Measurements from ENCODE around the gene NUDCD2. TPM values are rescaled to one million over a fixed set of nuclear protein-coding genes. Genes with fewer than 3 reads are reported as not detected.
"Not testable (repeated sequence)": the region's sequence is repeated elsewhere in the genome, so short reads cannot be mapped to it uniquely, and the experiment has no call there.

NUDCD2 gene
- total RNA-seq, 1 donor = 6.2 TPM

DNA sequence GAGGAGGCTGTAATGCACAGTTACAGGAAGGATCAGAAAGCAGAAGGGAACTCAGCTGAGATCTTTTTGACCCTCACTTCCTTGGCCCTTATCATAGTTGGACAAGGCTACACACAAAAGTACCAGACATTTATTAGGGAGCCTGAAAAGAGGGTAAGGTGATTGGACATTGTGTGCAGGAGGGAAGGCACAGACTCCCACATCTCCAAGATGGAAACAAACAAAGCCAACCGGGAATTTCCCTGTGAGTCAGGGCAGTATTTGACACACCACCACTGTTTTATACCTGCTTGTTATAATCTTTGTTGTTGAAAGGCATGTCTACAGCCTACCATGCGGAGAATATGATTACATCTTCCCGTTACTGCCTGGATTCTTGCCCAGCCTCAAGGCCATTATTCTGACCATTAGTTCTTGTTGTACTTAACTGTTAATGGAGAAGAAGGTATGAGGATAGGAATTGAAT, 25.5 kb downstream of the NUDCD2 start:
- DNase-seq (ENCODE audit: low read depth in 2 of 3, low spot score in 2 of 3) = no peak

DNA sequence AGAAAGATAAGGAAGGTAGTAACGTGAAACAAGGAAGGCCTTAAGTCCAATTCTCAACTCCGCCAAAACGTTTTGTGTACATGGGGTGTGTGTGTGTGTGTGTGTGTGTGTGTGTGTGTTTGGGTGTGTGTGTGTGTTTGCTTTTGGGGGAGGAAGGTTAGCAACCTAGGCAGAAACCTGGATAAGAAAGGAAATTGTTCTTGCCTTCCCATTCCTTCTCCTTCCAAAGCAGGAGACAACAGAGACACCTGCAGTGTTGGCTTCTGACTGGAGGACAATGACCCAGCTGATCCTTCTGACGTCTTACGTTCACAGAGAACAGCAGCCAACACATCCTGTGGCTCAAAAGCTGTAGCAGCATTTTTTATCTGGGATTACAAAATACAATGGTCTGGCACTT, 26.6 kb downstream of the NUDCD2 start:
- no peak for DNase-seq (ENCODE audit: low read depth in 2 of 3, low spot score in 2 of 3)

DNA sequence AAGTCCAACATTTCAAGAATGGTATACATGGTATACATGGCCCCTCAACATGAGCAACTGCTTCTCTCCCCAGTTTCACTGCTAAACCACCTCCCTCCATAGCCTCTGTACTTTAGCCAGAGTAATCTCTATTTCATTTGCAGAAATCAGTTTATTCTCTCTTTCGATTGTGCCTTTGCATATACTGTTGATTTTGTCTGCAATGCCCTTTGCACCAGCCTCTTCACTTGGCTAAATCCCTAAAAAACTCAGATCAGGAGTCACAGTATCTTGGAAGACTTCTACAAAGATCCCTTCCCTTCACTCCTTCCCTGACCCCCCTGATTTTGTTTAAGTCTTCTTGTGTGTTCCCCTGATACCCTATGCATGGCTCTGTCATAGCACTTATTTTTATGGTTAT, 27.4 kb downstream of the NUDCD2 start:
- no peak for DNase-seq (ENCODE audit: low read depth in 2 of 3, low spot score in 2 of 3)

DNA sequence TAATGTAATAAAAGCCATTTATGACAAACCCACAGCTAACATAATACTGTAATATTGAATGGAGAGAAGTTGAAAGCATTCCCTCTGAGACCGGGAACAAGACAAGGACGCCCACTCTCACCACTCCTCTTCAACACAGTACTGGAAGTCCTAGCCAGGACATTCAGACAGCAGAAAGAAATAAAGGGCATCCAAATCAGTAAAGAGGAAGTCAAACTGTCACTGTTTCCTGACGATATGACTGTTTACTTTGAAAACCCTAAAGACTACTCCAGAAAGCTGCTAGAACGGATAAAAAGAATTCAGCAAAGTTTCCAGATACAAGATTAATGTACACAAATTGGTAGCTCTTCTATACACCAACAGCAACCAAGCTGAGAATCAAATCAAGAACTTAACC, 33.8 kb downstream of the NUDCD2 start:
- DNase-seq (ENCODE audit: low read depth in 2 of 3, low spot score in 2 of 3) = peak in 2 of 3 donors; percentile 65 to 81

DNA sequence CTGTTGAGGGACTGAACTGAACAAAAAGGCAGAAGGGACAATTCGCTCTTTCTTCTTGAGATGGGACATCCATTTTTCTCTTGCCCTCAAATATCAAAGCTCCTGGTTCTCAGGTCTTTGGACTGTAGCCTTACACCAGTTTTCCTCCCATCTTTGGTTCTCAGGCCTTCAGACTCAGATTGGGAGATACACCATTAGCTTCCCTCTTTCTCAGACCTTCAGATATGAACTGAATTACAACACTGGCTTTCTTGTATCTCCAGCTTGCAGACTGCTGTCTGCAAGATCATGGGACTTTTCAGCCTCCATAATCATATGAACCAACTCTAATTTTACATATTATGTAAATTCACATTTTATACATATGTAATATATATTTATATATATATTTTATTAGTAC, 35.1 kb downstream of the NUDCD2 start:
- DNase-seq (ENCODE audit: low read depth in 2 of 3, low spot score in 2 of 3) = peak in 1 of 3 donors; percentile 7

DNA sequence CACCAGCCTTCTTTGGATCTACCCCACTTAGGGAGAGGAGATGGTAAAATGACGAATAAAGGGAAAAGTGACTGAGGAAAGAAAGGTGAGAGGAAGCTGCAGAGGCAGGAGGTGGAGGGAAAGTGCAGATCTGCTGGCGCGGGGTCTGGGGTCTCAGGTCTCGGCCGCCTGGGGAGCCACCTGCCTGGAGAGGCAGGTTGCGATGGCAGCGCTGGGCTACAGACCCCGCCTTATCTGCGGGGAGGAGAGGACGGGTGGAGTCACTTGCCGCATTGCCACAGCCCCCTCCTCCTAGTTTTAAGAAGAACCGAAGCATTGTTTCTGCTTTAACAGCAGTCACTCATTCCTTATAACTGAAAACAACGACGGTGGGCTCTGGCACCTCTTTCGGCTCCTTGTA, 44.2 kb downstream of the NUDCD2 start:
- not testable (repeated sequence) for DNase-seq (ENCODE audit: low read depth in 2 of 3, low spot score in 2 of 3)

DNA sequence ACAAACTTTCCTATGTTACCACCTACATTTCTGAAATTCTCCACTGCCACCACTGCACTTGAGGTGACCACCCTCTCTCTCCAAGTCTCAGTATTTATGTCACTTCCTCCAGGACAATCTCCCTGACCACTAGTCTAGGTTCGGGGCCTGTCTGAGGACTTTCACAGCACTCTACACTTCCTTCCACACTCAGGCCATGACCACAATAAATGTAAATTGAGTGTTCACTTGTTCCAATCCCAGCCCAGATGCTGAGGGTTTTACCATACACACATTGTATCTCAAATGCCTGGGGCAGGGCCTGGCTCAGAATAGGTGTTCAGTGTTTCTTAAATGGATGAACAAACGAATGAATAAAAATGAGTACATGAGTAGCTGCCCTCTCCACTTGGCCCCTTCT, 49.4 kb downstream of the NUDCD2 start:
- DNase-seq (ENCODE audit: low read depth in 2 of 3, low spot score in 2 of 3) = no peak

DNA sequence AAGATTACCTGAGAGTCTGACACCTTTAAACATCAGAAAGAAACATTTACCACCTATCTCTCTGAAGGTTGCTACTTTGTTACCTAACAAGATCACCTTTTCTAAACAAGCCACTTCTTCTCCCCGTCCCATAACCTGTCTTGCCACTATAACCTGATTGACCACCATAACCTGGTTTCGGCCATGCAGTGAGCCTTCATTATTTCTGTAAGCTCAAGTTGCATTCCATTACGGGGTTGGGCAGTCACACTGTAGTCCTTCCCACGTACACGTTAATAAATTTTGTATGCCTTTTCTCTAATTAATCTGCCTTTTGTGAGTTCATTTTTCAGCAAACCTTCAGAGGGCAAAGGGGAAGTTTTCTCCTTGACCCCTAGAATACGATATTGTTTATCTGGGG, 50.5 kb downstream of the NUDCD2 start:
- DNase-seq (ENCODE audit: low read depth in 2 of 3, low spot score in 2 of 3) = no peak

DNA sequence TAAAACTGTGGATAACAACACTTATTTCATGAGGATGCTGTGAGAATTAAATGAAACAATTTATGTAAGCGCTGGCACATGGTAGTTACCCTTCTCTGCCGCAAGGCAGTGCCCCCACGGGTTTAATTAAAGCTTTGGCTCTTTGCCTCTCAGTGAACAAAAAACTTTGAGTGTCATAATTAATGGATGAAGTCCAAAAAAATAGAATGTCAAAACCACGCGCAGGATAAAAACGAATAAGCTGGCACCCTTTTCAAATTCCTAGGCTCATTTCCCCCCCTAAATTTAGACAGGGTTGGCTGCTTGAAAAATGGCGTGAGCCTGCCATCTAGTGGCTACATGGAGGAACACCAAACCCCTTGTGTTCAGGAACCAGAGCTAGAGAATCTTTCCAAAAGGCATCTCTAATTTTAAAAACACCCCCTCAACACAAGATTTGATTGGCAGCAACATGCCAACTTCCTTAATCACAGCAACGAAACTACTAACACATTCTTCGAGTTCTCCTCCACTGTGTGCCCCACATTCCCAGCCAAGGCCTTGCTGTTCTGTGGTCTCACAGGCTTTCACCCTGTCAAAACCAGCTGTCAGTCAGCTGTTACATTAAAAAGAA, 51.5 kb downstream of the NUDCD2 start:
- peak; percentile 19 to 84 (median 65) for DNase-seq (ENCODE audit: low read depth in 2 of 3, low spot score in 2 of 3)

DNA sequence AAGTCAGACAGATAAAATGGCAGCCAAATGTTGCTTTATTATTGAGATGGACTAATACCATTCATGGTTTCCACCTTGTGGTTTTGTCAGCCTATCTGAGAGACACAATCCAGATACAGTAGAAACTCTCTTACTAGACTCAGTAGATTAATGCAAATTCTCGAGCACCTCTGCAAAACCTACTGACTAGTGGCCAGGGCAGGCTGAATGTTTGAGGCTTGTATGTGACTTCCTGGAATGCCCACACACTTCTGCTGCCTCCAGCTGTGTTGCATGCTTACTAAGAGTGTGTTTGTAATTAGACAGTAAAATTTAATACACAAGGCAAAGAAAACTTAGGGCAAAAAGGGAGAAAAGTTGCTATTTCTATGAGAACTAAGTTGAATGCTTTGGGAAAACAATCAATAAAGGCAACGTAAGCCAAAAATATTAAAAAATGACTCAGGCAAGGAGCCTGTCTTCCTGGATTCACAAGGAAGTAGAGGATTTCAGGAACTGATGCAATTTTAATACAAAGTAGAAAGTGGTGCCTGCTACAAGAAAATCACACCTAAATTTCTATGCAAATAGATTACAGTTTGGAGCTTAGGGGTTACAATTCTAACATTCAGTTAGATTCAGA, 52.8 kb downstream of the NUDCD2 start:
- DNase-seq (ENCODE audit: low read depth in 2 of 3, low spot score in 2 of 3) = peak in 1 of 3 donors; percentile 38

DNA sequence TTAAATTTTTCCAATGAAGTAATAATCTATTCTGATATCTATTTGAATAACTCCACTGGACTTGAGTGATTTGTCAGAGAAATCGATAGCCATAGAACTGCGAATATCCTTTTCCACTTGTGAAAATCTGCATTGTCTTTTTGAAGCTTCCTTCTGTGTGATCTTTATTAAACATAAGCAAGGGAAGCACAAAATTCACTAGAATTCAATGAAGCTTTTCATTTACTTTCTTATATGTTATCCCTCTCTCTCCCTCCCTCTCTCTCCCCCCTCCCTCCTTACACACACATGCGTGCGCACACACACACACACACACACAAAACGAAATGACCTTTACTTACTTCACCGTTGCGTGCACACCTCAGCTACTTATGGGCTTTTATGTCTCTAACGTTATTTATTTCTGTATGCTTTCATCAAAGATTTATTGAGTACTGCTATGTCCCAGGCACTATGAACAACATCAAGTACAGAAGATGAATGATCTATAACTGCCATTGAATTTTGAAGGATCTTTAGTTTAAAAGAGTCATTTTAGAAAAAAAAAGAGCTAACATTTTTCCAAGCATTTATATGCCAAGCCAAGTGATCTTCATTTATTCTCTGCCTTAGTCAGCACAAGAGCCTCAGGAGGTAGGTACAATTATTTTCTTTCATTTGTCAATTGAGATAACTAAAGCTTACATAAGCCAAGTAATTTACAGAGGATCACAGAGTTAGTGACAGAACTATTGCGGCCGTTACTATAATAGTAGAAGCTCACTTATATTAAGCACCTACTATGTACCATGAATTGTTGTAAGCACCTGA, 55.3 kb downstream of the NUDCD2 start:
- DNase-seq (ENCODE audit: low read depth in 2 of 3, low spot score in 2 of 3) = no peak

DNA sequence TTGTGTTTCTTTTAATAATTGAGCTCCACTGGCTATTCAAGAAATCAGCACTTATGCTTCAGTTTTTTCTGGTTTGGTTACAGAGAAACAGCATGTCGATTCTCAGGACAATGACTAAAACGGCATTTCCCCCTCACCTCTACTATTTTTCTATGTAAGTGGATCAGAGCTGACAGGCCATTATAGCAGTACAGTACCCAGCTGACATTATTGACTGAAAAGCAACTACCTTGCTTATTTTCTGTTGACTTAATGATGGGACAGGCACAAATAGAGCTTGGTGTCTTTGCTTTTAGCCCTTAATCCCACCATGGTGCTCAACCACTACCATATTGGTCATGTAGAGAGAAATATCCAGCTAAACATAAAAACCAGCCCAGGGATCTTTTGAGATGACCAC, 57.9 kb downstream of the NUDCD2 start:
- no peak for DNase-seq (ENCODE audit: low read depth in 2 of 3, low spot score in 2 of 3)

DNA sequence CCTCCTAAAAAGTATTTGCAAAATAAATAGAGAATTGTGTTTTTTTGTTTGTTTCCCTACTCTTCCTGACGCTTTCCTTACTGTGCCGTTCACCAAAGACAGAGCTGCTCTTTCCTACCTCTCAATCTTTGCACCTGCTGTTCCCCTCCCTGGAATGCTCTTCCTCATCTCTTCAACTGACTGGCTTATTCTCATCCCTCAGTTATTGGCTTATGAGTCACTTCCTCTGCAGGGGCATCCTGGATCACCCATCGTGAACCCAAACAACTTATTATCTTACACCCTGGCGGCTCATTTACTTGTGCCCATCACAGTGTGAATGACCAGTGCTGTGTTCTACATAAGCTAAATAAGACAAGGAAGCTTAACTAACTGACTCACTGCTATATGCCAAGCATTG, 58.6 kb downstream of the NUDCD2 start:
- DNase-seq (ENCODE audit: low read depth in 2 of 3, low spot score in 2 of 3) = no peak

DNA sequence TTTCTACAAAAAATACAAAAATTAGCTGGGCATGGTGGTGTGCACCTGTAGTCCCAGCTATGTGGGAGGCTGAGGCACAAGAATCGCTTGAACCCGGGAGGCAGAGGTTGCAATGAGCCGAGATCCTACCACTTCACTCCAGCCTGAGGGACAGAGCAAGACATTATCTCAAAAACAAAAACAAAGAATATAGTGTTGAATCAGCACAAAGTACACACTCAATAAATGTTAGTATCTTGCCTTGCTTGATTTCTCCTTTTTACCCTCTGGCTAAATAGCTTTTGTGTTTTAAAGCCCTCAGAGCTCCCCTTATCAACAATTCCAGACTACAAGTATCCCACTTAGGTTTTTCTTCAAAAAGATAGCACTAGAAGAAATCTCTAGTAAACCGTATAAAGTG, 60.0 kb downstream of the NUDCD2 start:
- no peak for DNase-seq (ENCODE audit: low read depth in 2 of 3, low spot score in 2 of 3)

DNA sequence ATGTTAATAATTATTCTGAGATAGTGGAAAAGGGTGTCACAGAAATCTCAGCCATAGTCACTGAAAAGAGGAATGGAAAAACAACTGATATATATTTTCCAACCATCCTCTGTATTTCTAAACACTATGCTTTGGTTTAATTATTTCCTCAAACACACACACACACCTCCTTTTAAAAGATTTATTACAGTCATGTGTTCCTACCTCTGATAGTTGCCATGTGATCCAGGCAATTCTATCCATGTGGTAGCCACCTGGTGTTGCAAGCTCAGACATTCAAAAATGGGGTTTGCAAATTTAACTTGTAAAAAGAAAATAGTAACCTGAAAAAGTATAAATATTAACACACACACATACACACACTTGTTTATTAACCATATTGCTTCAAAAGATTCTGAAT, 62.5 kb downstream of the NUDCD2 start:
- DNase-seq (ENCODE audit: low read depth in 2 of 3, low spot score in 2 of 3) = no peak

DNA sequence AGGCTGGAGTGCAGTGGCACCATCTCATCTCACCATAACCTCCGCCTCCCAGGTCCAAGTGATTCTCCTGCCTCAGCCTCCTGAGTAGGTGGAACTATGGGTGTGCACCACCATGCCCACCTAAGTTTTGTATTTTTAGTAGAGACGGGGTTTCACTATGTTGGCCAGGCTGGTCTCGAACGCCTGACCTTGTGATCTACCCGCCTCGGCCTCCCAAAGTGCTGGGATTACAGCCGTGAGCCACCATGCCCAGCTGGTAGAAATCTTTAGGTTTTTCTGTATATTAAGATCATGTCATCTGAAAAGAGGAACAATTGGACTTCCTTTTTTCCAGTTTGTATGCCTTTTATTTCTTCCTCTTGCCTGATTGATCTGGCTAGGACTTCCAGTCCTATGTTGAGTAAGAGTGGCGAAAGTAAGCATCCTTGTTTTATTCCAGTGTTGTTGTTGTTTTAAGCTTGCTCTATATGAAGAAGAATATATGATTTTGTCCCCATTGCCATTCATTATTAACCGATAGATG, 63.0 kb downstream of the NUDCD2 start:
- peak in 1 of 3 donors; percentile 28 for DNase-seq (ENCODE audit: low read depth in 2 of 3, low spot score in 2 of 3)

Small RNA genes within 50 kb of the gene (small RNA-seq; reads per million reads assigned to genes)
- gene AC008723.1 = not detected

Other genes with a start within 250 kb of the NUDCD2 start
- gene CCNG1, start 22.5 kb downstream of the NUDCD2 start, total RNA-seq = 123 TPM
- 0.54 TPM for gene HMMR, start 530 bp upstream of the NUDCD2 start, total RNA-seq
- gene MAT2B, start 45.5 kb upstream of the NUDCD2 start, total RNA-seq = 42.8 TPM

All from hematopoietic multipotent progenitor cell (in vitro differentiated cells).